HCT116 (cell line): Measurements from ENCODE around the gene NPSR1. TPM values are rescaled to one million over a fixed set of nuclear protein-coding genes. Genes with fewer than 3 reads are reported as not detected.

Source experiments
- ATAC-seq: fragments of 200-7000 bp; cut with Tn5 transposase; 2 replicates; pipeline ENCODE4 v1.9.1; 2020; ENCODE audit warnings: mild to moderate bottlenecking, moderate library complexity
- BruUV-seq: library from RNA; stranded (reverse); fragments of 400-500 nt; replicated peaks from 2 replicates; lab custom pipeline; 2021; lab: Mats Ljungman, UMichigan
- CTCF ChIA-PET: fragments of 300-600 bp; sonication (Branson Sonifier 250); formaldehyde crosslinking; loops from one replicate; lab custom pipeline; 2021; ENCODE audit warnings: antibody characterized with exemption; lab: Charles Lee
- POLR2A ChIA-PET: fragments of 300-600, 350-600 bp; sonication (Branson Sonifier 250); formaldehyde crosslinking; loops from one replicate; lab custom pipeline; 2021; ENCODE audit warnings: antibody characterized with exemption; lab: Charles Lee
- RAD21 ChIA-PET, 2 experiments: fragments of 300-600 bp; sonication (Branson Sonifier 250); formaldehyde crosslinking; loops; one replicate each; lab custom pipeline; 2023; ENCODE audit warnings: low total read pairs in 2 of 2; ENCODE audit not compliant: uncharacterized antibody in 2 of 2, unreplicated experiment in 2 of 2, low non-redundant PET in 1 of 2; lab: Charles Lee
- DNase-seq: peaks from one replicate; pipeline ENCODE4 v3.0.0-alpha.2; 2010; ENCODE audit warnings: low read depth, low spot score
- H2AFZ ChIP-seq: fragments of 200-600 bp; shearing (Covaris generic), sonication (generic); 2 replicates; pipeline ENCODE4 v1.6.1; 2017; ENCODE audit warnings: low read depth, mixed run types, mixed read lengths, antibody characterized with exemption, low read length; ENCODE audit not compliant: poor library complexity, severe bottlenecking
- H3K27ac ChIP-seq: 2 replicates; pipeline ENCODE4 v1.5.1; 2012; ENCODE audit warnings: low read depth, low read length
- H3K27me3 ChIP-seq: fragments of 200-600 bp; sonication (generic); 2 replicates; pipeline ENCODE4 v1.6.1; 2016; ENCODE audit warnings: mixed run types, low read length, mixed read lengths; ENCODE audit not compliant: insufficient read depth
- H3K36me3 ChIP-seq, 2 experiments: fragments of 200-500 bp in 1 of 2; fragments of 200-600 bp in 1 of 2; sonication (Bioruptor generic) in 1 of 2; sonication (generic) in 1 of 2; 2 replicates each; pipeline versions ENCODE4 v1.5.1 to v1.6.1; 2014 to 2016; ENCODE audit warnings: low read length in 2 of 2, inconsistent platforms in 1 of 2, mixed read lengths in 1 of 2, mixed run types in 1 of 2; ENCODE audit not compliant: insufficient read depth in 2 of 2, control insufficient read depth in 1 of 2
- H3K4me1 ChIP-seq, 2 experiments: fragments of 200-600 bp in 1 of 2; sonication (generic) in 1 of 2; 2 replicates each; pipeline versions ENCODE4 v1.5.1 to v1.6.1; 2012 to 2017; ENCODE audit warnings: low read length in 2 of 2, inconsistent platforms in 1 of 2, mild to moderate bottlenecking in 1 of 2, mixed read lengths in 1 of 2, mixed run types in 1 of 2, moderate library complexity in 1 of 2; ENCODE audit not compliant: insufficient read depth in 2 of 2, control insufficient read depth in 1 of 2
- H3K4me2 ChIP-seq: fragments of 200-600 bp; sonication (generic); 2 replicates; pipeline ENCODE4 v1.6.1; 2017; ENCODE audit warnings: mixed run types, low read length, mixed read lengths
- H3K4me3 ChIP-seq, 2 experiments: fragments of 200-600 bp in 1 of 2; sonication (generic) in 1 of 2; replicated peaks in 1 of 2; 2 replicates each; pipeline ENCODE4 v1.5.1; 2011 to 2016; ENCODE audit warnings: low read length in 2 of 2, control low read depth in 1 of 2, low read depth in 1 of 2, mild to moderate bottlenecking in 1 of 2, mixed read lengths in 1 of 2, mixed run types in 1 of 2
- H3K79me2 ChIP-seq: fragments of 200-600 bp; sonication (generic); 2 replicates; pipeline ENCODE4 v1.6.1; 2017; ENCODE audit warnings: mild to moderate bottlenecking, mixed run types, low read length, moderate library complexity, mixed read lengths; ENCODE audit not compliant: insufficient read depth
- H3K9ac ChIP-seq: fragments of 200-600 bp; sonication (generic); 2 replicates; pipeline ENCODE4 v1.6.1; 2016; ENCODE audit warnings: low read length, mixed read lengths
- H3K9me2 ChIP-seq: fragments of 200-600 bp; sonication (generic), shearing (Covaris generic); 2 replicates; pipeline ENCODE4 v1.6.1; 2017; ENCODE audit warnings: mixed run types, mild to moderate bottlenecking, moderate library complexity; ENCODE audit not compliant: insufficient read depth
- H3K9me3 ChIP-seq, 2 experiments: fragments of 200-500 bp in 1 of 2; fragments of 200-600 bp in 1 of 2; sonication (Bioruptor generic) in 1 of 2; sonication (generic) in 1 of 2; 2 replicates each; pipeline ENCODE4 v1.6.1; 2014 to 2017; ENCODE audit warnings: low read length in 2 of 2, mixed read lengths in 2 of 2, inconsistent platforms in 1 of 2, low read depth in 1 of 2, mild to moderate bottlenecking in 1 of 2, mixed run types in 1 of 2, moderate library complexity in 1 of 2; ENCODE audit not compliant: control insufficient read depth in 1 of 2, insufficient read depth in 1 of 2
- H4K20me1 ChIP-seq: fragments of 200-600 bp; sonication (generic), shearing (Covaris generic); 2 replicates; pipeline ENCODE4 v1.6.1; 2017; ENCODE audit warnings: mixed run types, mild to moderate bottlenecking, moderate library complexity; ENCODE audit not compliant: insufficient read depth
- POLR2A ChIP-seq: IDR thresholded peaks from 2 replicates; pipeline ENCODE4 v1.7.0; 2011; ENCODE audit warnings: borderline replicate concordance; ENCODE audit not compliant: insufficient read depth, insufficient read length; ENCODE audit errors: extremely low read depth
- REST ChIP-seq: IDR thresholded peaks from 2 replicates; pipeline ENCODE4 v1.6.1; 2012; ENCODE audit warnings: low read depth
- SP1 ChIP-seq: IDR thresholded peaks from 2 replicates; pipeline ENCODE4 v1.6.1; 2012; ENCODE audit warnings: low read depth
- TCF7L2 ChIP-seq: IDR thresholded peaks from 2 replicates; pipeline ENCODE4 v1.7.0; 2011; ENCODE audit warnings: borderline replicate concordance, inconsistent platforms; ENCODE audit not compliant: insufficient read depth, insufficient read length; ENCODE audit errors: extremely low read depth
- ZNF274 ChIP-seq: fragments of 200-500 bp; sonication (Bioruptor generic); IDR thresholded peaks from 2 replicates; pipeline ENCODE4 v1.6.1; 2014; ENCODE audit warnings: mild to moderate bottlenecking, low read depth, low read length, inconsistent platforms
- intact Hi-C: fragments of 100-400 bp; cut with micrococcal nuclease; formaldehyde crosslinking; loops from 2 replicates; pipeline ENCODE4 v1.10.0; 2022
- total RNA-seq: library from RNA; stranded (reverse); gene quantifications from one replicate; pipeline ENCODE4 v1.2.1, GENCODE V29; 2021; ENCODE audit not compliant: unreplicated experiment
- TF ChIP-seq, protein P1 (sequence below), 3 experiments: fragments of 200-600 bp in 1 of 3; sonication (generic) in 1 of 3; IDR thresholded peaks in 2 of 3; conservative IDR thresholded peaks in 1 of 3; 2 replicates each; pipeline ENCODE4 v1.5.1; 2012 to 2017; ENCODE audit warnings: low read depth in 2 of 3, low read length in 2 of 3, antibody characterized with exemption in 1 of 3, borderline replicate concordance in 1 of 3, control low read depth in 1 of 3, mild to moderate bottlenecking in 1 of 3, mixed read lengths in 1 of 3, mixed run types in 1 of 3, moderate library complexity in 1 of 3; ENCODE audit not compliant: insufficient read depth in 1 of 3

NPSR1 gene
- total RNA-seq, 1 experiment from 2014 or later, result not detected

DNA sequence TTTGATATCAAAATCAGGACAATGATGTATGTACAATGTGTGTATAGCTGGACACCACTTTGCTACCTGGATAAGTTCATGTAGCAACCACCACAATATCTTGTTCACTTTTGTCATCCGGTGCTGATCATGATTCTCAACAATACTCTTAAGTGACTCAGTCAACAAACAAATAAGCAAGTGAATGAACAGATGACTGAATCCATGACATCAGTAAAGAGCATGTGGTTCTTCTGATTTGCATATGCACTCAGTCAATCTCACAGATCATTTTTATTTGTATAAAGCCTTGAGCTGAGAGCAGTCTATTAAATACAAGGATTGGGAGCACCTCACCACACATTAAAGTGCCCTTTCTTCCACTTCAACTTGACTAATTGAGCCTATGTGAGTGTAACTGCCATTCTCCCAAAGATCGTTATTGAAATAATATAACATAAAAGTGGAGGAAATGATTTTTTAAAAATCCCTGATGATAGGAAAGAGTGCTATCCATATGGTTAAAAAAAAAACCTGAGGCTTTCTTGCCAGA lies 69.5 kb downstream of the NPSR1 start (continued):
- no peak for TF ChIP-seq REST
- TF ChIP-seq, protein P1, sequence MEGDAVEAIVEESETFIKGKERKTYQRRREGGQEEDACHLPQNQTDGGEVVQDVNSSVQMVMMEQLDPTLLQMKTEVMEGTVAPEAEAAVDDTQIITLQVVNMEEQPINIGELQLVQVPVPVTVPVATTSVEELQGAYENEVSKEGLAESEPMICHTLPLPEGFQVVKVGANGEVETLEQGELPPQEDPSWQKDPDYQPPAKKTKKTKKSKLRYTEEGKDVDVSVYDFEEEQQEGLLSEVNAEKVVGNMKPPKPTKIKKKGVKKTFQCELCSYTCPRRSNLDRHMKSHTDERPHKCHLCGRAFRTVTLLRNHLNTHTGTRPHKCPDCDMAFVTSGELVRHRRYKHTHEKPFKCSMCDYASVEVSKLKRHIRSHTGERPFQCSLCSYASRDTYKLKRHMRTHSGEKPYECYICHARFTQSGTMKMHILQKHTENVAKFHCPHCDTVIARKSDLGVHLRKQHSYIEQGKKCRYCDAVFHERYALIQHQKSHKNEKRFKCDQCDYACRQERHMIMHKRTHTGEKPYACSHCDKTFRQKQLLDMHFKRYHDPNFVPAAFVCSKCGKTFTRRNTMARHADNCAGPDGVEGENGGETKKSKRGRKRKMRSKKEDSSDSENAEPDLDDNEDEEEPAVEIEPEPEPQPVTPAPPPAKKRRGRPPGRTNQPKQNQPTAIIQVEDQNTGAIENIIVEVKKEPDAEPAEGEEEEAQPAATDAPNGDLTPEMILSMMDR (IDR thresholded peaks at IDR 0.05 in 2 of 3, conservative IDR thresholded peaks at IDR 0.05 in 1 of 3; ENCODE audit: borderline replicate concordance in 1 of 3, insufficient read depth in 1 of 3, low read depth in 2 of 3, low read length in 2 of 3), result no peak

DNA sequence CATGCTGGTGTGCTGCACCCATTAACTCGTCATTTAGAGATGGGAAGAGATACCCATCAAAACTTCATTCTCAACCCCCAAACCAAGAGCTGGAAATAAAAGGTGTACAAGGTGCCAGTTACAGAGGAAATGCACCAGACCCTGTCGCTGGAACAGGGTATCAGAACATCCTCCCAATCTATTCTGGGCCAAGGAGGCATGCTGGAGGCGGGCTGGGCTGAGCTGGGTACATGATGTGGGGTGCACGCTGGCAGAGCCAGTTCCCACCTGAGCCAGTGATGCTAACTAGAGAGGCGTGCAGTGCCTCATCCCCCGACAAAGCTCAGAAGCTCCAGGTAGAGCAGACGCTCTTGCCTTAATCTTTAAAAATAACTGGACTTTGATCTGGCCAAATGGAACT lies 70.1 kb downstream of the NPSR1 start:
- Histone ChIP-seq H3K4me1 (no peaks in the 10 kb centered on the region), H2AFZ (no peak overlapping the region), H3K27me3 (no peaks in the 10 kb centered on the region), H3K4me2 (no peak overlapping the region), H4K20me1 (no peaks in the 10 kb centered on the region), H3K4me3 (no peak overlapping the region), H3K9me3 (no peaks in the 10 kb centered on the region), H3K79me2 (no peaks in the 10 kb centered on the region), H3K27ac (no peak overlapping the region), H3K36me3 (no peaks in the 10 kb centered on the region), H3K9ac (no peak overlapping the region), H3K9me2 (no peaks in the 10 kb centered on the region)
- ChIA-PET CTCF (no interaction called here), POLR2A (no interaction called here), RAD21 (no interaction called here)
- BruUV-seq, result no TSS peak
- DNase-seq (no peak), ATAC-seq (no peak)
- intact Hi-C loops, result no loop called here
- TF ChIP-seq ZNF274 (no peak), SP1 (no peak), POLR2A (no peak), REST (no peak), TCF7L2 (no peak)
- TF ChIP-seq, protein P1 (IDR thresholded peaks at IDR 0.05 in 2 of 3, conservative IDR thresholded peaks at IDR 0.05 in 1 of 3; ENCODE audit: borderline replicate concordance in 1 of 3, insufficient read depth in 1 of 3, low read depth in 2 of 3, low read length in 2 of 3), result no peak
